Smooth muscle cell (in vitro differentiated cells): ENCODE measurements around the gene KRT73. TPM values are rescaled to one million over a fixed set of nuclear protein-coding genes. Genes with fewer than 3 reads are reported as not detected.

Source experiments
- DNase-seq: peaks from one replicate; lab custom pipeline; 2025; ENCODE audit not compliant: unreplicated experiment; lab: John Stamatoyannopoulos, UW
- H2AFZ ChIP-seq: fragments of 200-600 bp; sonication (generic); 2 replicates; pipeline ENCODE4 v1.6.0; 2016; ENCODE audit warnings: antibody characterized with exemption, low read depth, mild to moderate bottlenecking
- H3F3A ChIP-seq: fragments of 200-600 bp; sonication (generic); 2 replicates; pipeline ENCODE4 v1.6.0; 2017; ENCODE audit warnings: antibody characterized with exemption, low read depth
- H3K27ac ChIP-seq: fragments of 200-600 bp; sonication (generic); 2 replicates; pipeline ENCODE4 v1.5.1; 2016; ENCODE audit warnings: low read depth, mild to moderate bottlenecking
- H3K27me3 ChIP-seq: fragments of 200-600 bp; sonication (generic); 2 replicates; pipeline ENCODE4 v1.6.1; 2016; ENCODE audit warnings: low read depth, mild to moderate bottlenecking
- H3K36me3 ChIP-seq: fragments of 200-600 bp; sonication (generic); 2 replicates; pipeline ENCODE4 v1.5.1; 2016; ENCODE audit warnings: low read depth
- H3K4me1 ChIP-seq: fragments of 200-600 bp; sonication (generic); 2 replicates; pipeline ENCODE4 v1.5.1; 2016; ENCODE audit warnings: low read depth
- H3K4me2 ChIP-seq: fragments of 200-600 bp; sonication (generic); 2 replicates; pipeline ENCODE4 v1.6.0; 2016; ENCODE audit warnings: mild to moderate bottlenecking
- H3K4me3 ChIP-seq: fragments of 200-600 bp; sonication (generic); 2 replicates; pipeline ENCODE4 v1.5.1; 2016; ENCODE audit warnings: mild to moderate bottlenecking
- H3K79me2 ChIP-seq: fragments of 200-600 bp; sonication (generic); 2 replicates; pipeline ENCODE4 v1.6.0; 2016; ENCODE audit warnings: low read depth, mild to moderate bottlenecking
- H3K9ac ChIP-seq: fragments of 200-600 bp; sonication (generic); 2 replicates; pipeline ENCODE4 v1.6.0; 2016; ENCODE audit warnings: low read depth
- H3K9me3 ChIP-seq: fragments of 200-600 bp; sonication (generic); replicated peaks from 2 replicates; pipeline ENCODE4 v1.5.1; 2016; ENCODE audit warnings: low read depth
- H4K20me1 ChIP-seq: fragments of 200-600 bp; sonication (generic); 2 replicates; pipeline ENCODE4 v1.6.0; 2016; ENCODE audit warnings: low read depth
- CTCF ChIP-seq: fragments of 200-600 bp; sonication (generic); IDR thresholded peaks from 2 replicates; pipeline ENCODE4 v1.5.1; 2017; ENCODE audit warnings: borderline replicate concordance, mild to moderate bottlenecking, antibody characterized with exemption; ENCODE audit not compliant: insufficient read depth, poor library complexity, severe bottlenecking
- WGBS: methylation state at CpG from one replicate; pipeline ENCODE4 v1.1.7; 2016; ENCODE audit warnings: low lambda C conversion rate; 5-methylcytosine and 5-hydroxymethylcytosine counted together
- polyA plus RNA-seq: library from polyadenylated mRNA; unstranded; fragments of >200 nt; fragmentation: Nextera tagmentation; extraction: Ambion mirVana; gene quantifications from 2 replicates; pipeline ENCODE4 v1.2.1, GENCODE V29; 2016
- total RNA-seq: library from RNA; depleted of rRNA; stranded (reverse); fragments of >200 nt; gene quantifications from 2 replicates; pipeline ENCODE4 v1.2.3, GENCODE V29; 2014

KRT73 gene
- total and polyA plus RNA-seq, 2 experiments from 2014 or later = not detected

DNA sequence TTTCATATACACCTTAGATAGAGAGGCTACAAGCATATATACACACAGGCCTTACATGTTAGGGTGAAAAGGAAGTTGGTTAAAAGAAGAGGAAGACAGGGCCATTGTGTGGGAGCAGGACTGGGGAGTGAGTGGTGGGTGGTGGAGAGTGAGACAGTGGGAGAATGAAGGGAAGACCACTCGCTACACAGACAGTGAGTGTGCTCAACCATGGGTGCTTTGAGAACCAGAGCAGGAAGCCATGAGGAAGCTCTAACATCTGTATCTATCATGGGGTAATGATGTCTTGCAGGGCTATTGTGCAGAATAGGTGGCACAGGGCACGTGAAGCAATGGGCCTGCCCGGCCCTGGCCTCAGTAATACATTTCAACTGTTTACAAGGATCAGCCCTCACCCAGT, 33.3 kb downstream of the KRT73 start:
- no peaks in the 10 kb centered on the region for H3K79me2 ChIP-seq
- TF ChIP-seq CTCF = no peak
- H3K9ac ChIP-seq = no peak overlapping the region
- H3K9me3 ChIP-seq = no peaks in the 10 kb centered on the region
- H3F3A ChIP-seq = no peaks in the 10 kb centered on the region
- no peaks in the 10 kb centered on the region for H4K20me1 ChIP-seq
- no peaks in the 10 kb centered on the region for H3K36me3 ChIP-seq
- no peaks in the 10 kb centered on the region for H3K4me1 ChIP-seq
- H3K27me3 ChIP-seq = no peaks in the 10 kb centered on the region
- DNase-seq = no peak
- no peak overlapping the region for H2AFZ ChIP-seq
- H3K4me2 ChIP-seq = no peak overlapping the region
- H3K27ac ChIP-seq = no peak overlapping the region
- H3K4me3 ChIP-seq = no peak overlapping the region
- WGBS = 88% methylated on average over 3 of the region's 3 CpGs

- H3K9ac ChIP-seq = no peak overlapping the region
- H2AFZ ChIP-seq = no peak overlapping the region
- WGBS = 87% methylated on average over 9 of the region's 9 CpGs
- no peaks in the 10 kb centered on the region for H3K36me3 ChIP-seq
- no peak for DNase-seq
- H3K27me3 ChIP-seq = no peaks in the 10 kb centered on the region
- TF ChIP-seq CTCF = no peak
- H3K4me3 ChIP-seq = no peak overlapping the region
- H3K27ac ChIP-seq = no peak overlapping the region
- H3K9me3 ChIP-seq = no peaks in the 10 kb centered on the region
- H3K4me2 ChIP-seq = no peak overlapping the region
- H3K79me2 ChIP-seq = no peaks in the 10 kb centered on the region
- no peaks in the 10 kb centered on the region for H3F3A ChIP-seq
- H4K20me1 ChIP-seq = no peaks in the 10 kb centered on the region
- no peaks in the 10 kb centered on the region for H3K4me1 ChIP-seq
Measured at GRCh38 chr12:52584156-52584682, 34.1 kb downstream of the KRT73 start.

GRCh38 chr12:52582971-52583456, 35.3 kb downstream of the KRT73 start:
- Histone ChIP-seq H3K4me1 (no peaks in the 10 kb centered on the region), H4K20me1 (no peaks in the 10 kb centered on the region), H2AFZ (no peak overlapping the region), H3K27me3 (no peaks in the 10 kb centered on the region), H3K27ac (no peak overlapping the region), H3K36me3 (no peaks in the 10 kb centered on the region), H3K4me2 (peak overlapping the region; percentile 19), H3K4me3 (no peak overlapping the region), H3F3A (no peaks in the 10 kb centered on the region), H3K9me3 (no peaks in the 10 kb centered on the region), H3K9ac (no peak overlapping the region), H3K79me2 (no peaks in the 10 kb centered on the region)
- DNase-seq = peak; percentile 16
- peak; percentile 69 for TF ChIP-seq CTCF
- WGBS = 16% methylated on average over 7 of the region's 7 CpGs

DNA sequence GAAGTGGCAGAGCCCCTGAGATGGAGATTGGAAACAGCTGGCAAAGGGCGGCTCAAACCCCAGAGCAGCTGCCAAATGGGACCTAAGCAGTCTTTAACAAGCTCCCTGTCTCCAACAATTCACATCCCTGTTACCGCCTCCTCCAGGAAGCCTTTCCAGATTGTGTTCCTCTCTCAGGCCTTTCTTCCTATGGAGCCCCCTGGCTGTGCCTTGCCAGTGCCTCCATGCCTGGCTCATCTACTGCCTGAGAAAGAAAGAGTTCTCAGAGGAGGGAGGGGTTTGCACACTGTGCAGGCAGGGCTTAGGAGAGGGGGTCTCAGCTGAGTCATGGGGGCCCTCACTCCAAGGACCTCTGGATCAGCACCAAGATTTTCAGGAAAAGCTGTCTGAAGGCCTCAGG, 35.9 kb downstream of the KRT73 start:
- H4K20me1 ChIP-seq = no peaks in the 10 kb centered on the region
- no peak overlapping the region for H3K9ac ChIP-seq
- peak overlapping the region; percentile 19 for H3K4me2 ChIP-seq
- no peak for TF ChIP-seq CTCF
- H3F3A ChIP-seq = no peaks in the 10 kb centered on the region
- no peak overlapping the region for H3K4me3 ChIP-seq
- H2AFZ ChIP-seq = no peak overlapping the region
- H3K4me1 ChIP-seq = no peaks in the 10 kb centered on the region
- no peak overlapping the region for H3K27ac ChIP-seq
- no peak for DNase-seq
- WGBS = 77% methylated on average over 2 of the region's 2 CpGs
- no peaks in the 10 kb centered on the region for H3K9me3 ChIP-seq
- H3K36me3 ChIP-seq = no peaks in the 10 kb centered on the region
- no peaks in the 10 kb centered on the region for H3K27me3 ChIP-seq
- H3K79me2 ChIP-seq = no peaks in the 10 kb centered on the region
